ENCODE results near the gene RGS8.

GRCh38 chr1:182674346-182675246, 9.8 kb downstream of the RGS8 start:
- TF ChIP-seq, protein P1, sequence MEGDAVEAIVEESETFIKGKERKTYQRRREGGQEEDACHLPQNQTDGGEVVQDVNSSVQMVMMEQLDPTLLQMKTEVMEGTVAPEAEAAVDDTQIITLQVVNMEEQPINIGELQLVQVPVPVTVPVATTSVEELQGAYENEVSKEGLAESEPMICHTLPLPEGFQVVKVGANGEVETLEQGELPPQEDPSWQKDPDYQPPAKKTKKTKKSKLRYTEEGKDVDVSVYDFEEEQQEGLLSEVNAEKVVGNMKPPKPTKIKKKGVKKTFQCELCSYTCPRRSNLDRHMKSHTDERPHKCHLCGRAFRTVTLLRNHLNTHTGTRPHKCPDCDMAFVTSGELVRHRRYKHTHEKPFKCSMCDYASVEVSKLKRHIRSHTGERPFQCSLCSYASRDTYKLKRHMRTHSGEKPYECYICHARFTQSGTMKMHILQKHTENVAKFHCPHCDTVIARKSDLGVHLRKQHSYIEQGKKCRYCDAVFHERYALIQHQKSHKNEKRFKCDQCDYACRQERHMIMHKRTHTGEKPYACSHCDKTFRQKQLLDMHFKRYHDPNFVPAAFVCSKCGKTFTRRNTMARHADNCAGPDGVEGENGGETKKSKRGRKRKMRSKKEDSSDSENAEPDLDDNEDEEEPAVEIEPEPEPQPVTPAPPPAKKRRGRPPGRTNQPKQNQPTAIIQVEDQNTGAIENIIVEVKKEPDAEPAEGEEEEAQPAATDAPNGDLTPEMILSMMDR (IDR thresholded peaks at IDR 0.05), result no peak
- TF ChIP-seq POLR2A (IDR thresholded peaks at IDR 0.05), result no peak
